Fibroblast of gingiva (primary cell): Measurements from ENCODE around the gene JPH2.
"Not testable (repeated sequence)": the region's sequence is repeated elsewhere in the genome, so short reads cannot be mapped to it uniquely, and the experiment has no call there.

Experiments
- DNase-seq: peaks from one replicate; pipeline ENCODE4 v3.0.0-alpha.2; 2011; ENCODE audit warnings: low read depth

Gene JPH2

GRCh38 chr20:44159125-44159524 is 27.9 kb downstream of the JPH2 start:
- DNase-seq = no peak

GRCh38 chr20:44157061-44157460 is 29.9 kb downstream of the JPH2 start:
- DNase-seq = no peak

GRCh38 chr20:44154521-44155001 is 32.4 kb downstream of the JPH2 start:
- peak; percentile 21 for DNase-seq

GRCh38 chr20:44153636-44154043 is 33.3 kb downstream of the JPH2 start:
- no peak for DNase-seq

- no peak for DNase-seq
Observed at GRCh38 chr20:44151621-44152416, 35.2 kb downstream of the JPH2 start.

GRCh38 chr20:44146272-44146671 is 40.7 kb downstream of the JPH2 start:
- DNase-seq = no peak

- DNase-seq = no peak
Observed at GRCh38 chr20:44145131-44145775, 41.7 kb downstream of the JPH2 start.

- no peak for DNase-seq
Observed at GRCh38 chr20:44143936-44144335, 43.1 kb downstream of the JPH2 start.

- DNase-seq = peak; percentile 51
Observed at GRCh38 chr20:44142413-44142812, 44.6 kb downstream of the JPH2 start.

- DNase-seq = no peak
Observed at GRCh38 chr20:44141873-44142272, 45.1 kb downstream of the JPH2 start.

- no peak for DNase-seq
Observed at GRCh38 chr20:44138867-44139266, 48.1 kb downstream of the JPH2 start.

- no peak for DNase-seq
Observed at GRCh38 chr20:44137266-44137801, 49.7 kb downstream of the JPH2 start.

GRCh38 chr20:44136579-44137265 is 50.3 kb downstream of the JPH2 start:
- DNase-seq = no peak

- no peak for DNase-seq
Observed at GRCh38 chr20:44135417-44136204, 51.4 kb downstream of the JPH2 start.

GRCh38 chr20:44135012-44135412 is 52.0 kb downstream of the JPH2 start:
- DNase-seq = no peak

- no peak for DNase-seq
Observed at GRCh38 chr20:44133424-44133823, 53.6 kb downstream of the JPH2 start.

- DNase-seq = no peak
Observed at GRCh38 chr20:44131704-44132103, 55.3 kb downstream of the JPH2 start.

- DNase-seq = no peak
Observed at GRCh38 chr20:44129911-44130718, 56.9 kb downstream of the JPH2 start.

- not testable (repeated sequence) for DNase-seq
Observed at GRCh38 chr20:44129300-44129699, 57.7 kb downstream of the JPH2 start.

GRCh38 chr20:44126445-44126844 is 60.5 kb downstream of the JPH2 start:
- DNase-seq = no peak
